ENCODE measurements around the gene PEAR1. TPM values are rescaled to one million over a fixed set of nuclear protein-coding genes. Genes with fewer than 3 reads are reported as not detected.
"Not testable (repeated sequence)": the region's sequence is repeated elsewhere in the genome, so short reads cannot be mapped to it uniquely, and the experiment has no call there.

The PEAR1 gene
- total RNA-seq, 4 donors from 2014 or later = 4.3 to 11.2 (median 6.0) TPM

GRCh38 chr1:156926175-156926574, 32.7 kb downstream of the PEAR1 start:
- TF ChIP-seq POLR2A (IDR thresholded peaks at IDR 0.05) = no peak
- TF ChIP-seq CTCF (IDR thresholded peaks at IDR 0.05 in 4 of 5, conservative IDR thresholded peaks at IDR 0.05 in 1 of 5) = no peak
- Histone ChIP-seq H3K36me3 (no peaks in the 10 kb centered on the region), H3K9me3 (no peaks in the 10 kb centered on the region), H3K27ac (no peak overlapping the region), H3K27me3 (peaks cover 72 to 77% (median 76%) of the 10 kb centered on the region in 3 donors), H3K4me3 (no peak overlapping the region), H3K4me1 (peaks cover 3 to 13% of the 10 kb centered on the region in 2 donors)
- DNase-seq = peak in 1 of 2 donors; percentile 30
- no peak for ATAC-seq
- intact Hi-C loops (cut with DNase I; ENCODE audit: low total_unique reads) (no loop called here), in situ Hi-C loops (cut with MboI; ENCODE audit: low sequenced_read_pairs in 4 of 4) (no loop called here)

GRCh38 chr1:156926695-156927094, 33.2 kb downstream of the PEAR1 start:
- H3K27ac ChIP-seq; DNase-seq; H3K9me3 ChIP-seq; in situ Hi-C loops (cut with MboI; ENCODE audit: low sequenced_read_pairs in 4 of 4); H3K36me3 ChIP-seq; H3K4me3 ChIP-seq; ATAC-seq; intact Hi-C loops (cut with DNase I; ENCODE audit: low total_unique reads): not testable (repeated sequence)
- peaks cover 69 to 73% (median 71%) of the 10 kb centered on the region in 3 donors for H3K27me3 ChIP-seq
- H3K4me1 ChIP-seq = peaks cover 3 to 13% of the 10 kb centered on the region in 2 donors

GRCh38 chr1:156927215-156928042, 33.9 kb downstream of the PEAR1 start:
- peak overlapping the region in 3 of 4 donors; percentile 27 to 40 (median 34) for H3K4me3 ChIP-seq
- intact Hi-C loops (cut with DNase I; ENCODE audit: low total_unique reads) = no loop called here
- peaks cover 61 to 66% (median 63%) of the 10 kb centered on the region in 3 donors for H3K27me3 ChIP-seq
- no peak overlapping the region for H3K27ac ChIP-seq
- peaks cover 3 to 13% of the 10 kb centered on the region in 2 donors for H3K4me1 ChIP-seq
- peak in 1 of 2 donors; percentile 26 for ATAC-seq
- in situ Hi-C loops (cut with MboI; ENCODE audit: low sequenced_read_pairs in 4 of 4) = no loop called here
- no peaks in the 10 kb centered on the region for H3K9me3 ChIP-seq
- H3K36me3 ChIP-seq = no peaks in the 10 kb centered on the region
- TF ChIP-seq CTCF (IDR thresholded peaks at IDR 0.05 in 4 of 5, conservative IDR thresholded peaks at IDR 0.05 in 1 of 5) (peak; percentile 22 to 60 (median 46)), POLR2A (IDR thresholded peaks at IDR 0.05) (no peak)
- peak; percentile 30 to 34 for DNase-seq

- intact Hi-C loops (cut with DNase I; ENCODE audit: low total_unique reads) = no loop called here
- peaks cover 54 to 59% (median 56%) of the 10 kb centered on the region in 3 donors for H3K27me3 ChIP-seq
Observed at GRCh38 chr1:156928043-156928602, 34.6 kb downstream of the PEAR1 start.

More at GRCh38 chr1:156928043-156928602, 34.6 kb downstream of the PEAR1 start:
- H3K9me3 ChIP-seq = no peaks in the 10 kb centered on the region
- H3K4me3 ChIP-seq = no peak overlapping the region
- peaks cover 3 to 13% of the 10 kb centered on the region in 2 donors for H3K4me1 ChIP-seq
- no peak overlapping the region for H3K27ac ChIP-seq
- in situ Hi-C loops (cut with MboI; ENCODE audit: low sequenced_read_pairs in 4 of 4) = no loop called here
- ATAC-seq = no peak
- TF ChIP-seq POLR2A (IDR thresholded peaks at IDR 0.05) (no peak), CTCF (IDR thresholded peaks at IDR 0.05 in 4 of 5, conservative IDR thresholded peaks at IDR 0.05 in 1 of 5) (peak in 2 of 5 experiments; percentile 3 to 15)
- no peaks in the 10 kb centered on the region for H3K36me3 ChIP-seq
- no peak for DNase-seq
